Mammary epithelial cell (primary cell): Measurements from ENCODE around the gene SPATA46.

Experiments used
- CTCF ChIP-seq, 2 donors: IDR thresholded peaks in 1 of 2; conservative IDR thresholded peaks in 1 of 2; 2 replicates each; pipeline ENCODE4 v1.5.1; 2011 to 2012; ENCODE audit warnings: inconsistent platforms in 2 of 2, low read length in 2 of 2, mild to moderate bottlenecking in 2 of 2, control low read depth in 1 of 2, low read depth in 1 of 2; ENCODE audit not compliant: insufficient read depth in 1 of 2; ENCODE audit errors: extremely low read depth in 1 of 2
- EZH2 ChIP-seq: IDR thresholded peaks from 2 replicates; pipeline ENCODE4 v1.6.1; 2012; ENCODE audit warnings: low read length, inconsistent platforms, borderline replicate concordance

- TF ChIP-seq CTCF (conservative IDR thresholded peaks at IDR 0.05 in 1 of 2, IDR thresholded peaks at IDR 0.05 in 1 of 2; ENCODE audit: extremely low read depth in 1 of 2, insufficient read depth in 1 of 2, low read depth in 1 of 2, low read length in 2 of 2) (no peak), EZH2 (no peak)
Measured at GRCh38 chr1:162366149-162366548, 10.5 kb downstream of the SPATA46 start.
